Left renal pelvis (tissue), 4 donors: Measurements from ENCODE around the gene SLC25A26. TPM values are rescaled to one million over a fixed set of nuclear protein-coding genes. Genes with fewer than 3 reads are reported as not detected.
A peak's percentile ranks its signal among the peaks of the same experiment; 100 is the strongest.
"Not testable (repeated sequence)": the region's sequence is repeated elsewhere in the genome, so short reads cannot be mapped to it uniquely, and the experiment has no call there.

Source experiments
- DNase-seq, 4 donors: peaks; one replicate each; pipeline ENCODE4 v3.0.0-alpha.2; 2013; ENCODE audit warnings: low read depth in 4 of 4, low spot score in 3 of 4
- polyA plus RNA-seq, 4 donors: library from polyadenylated mRNA; unstranded; fragments of 120-200 nt; gene quantifications; one replicate each; pipeline ENCODE4 v1.2.1, GENCODE V29; 2013; ENCODE audit not compliant: insufficient read length in 4 of 4

Gene SLC25A26
- polyA plus RNA-seq, 4 donors: 23.7 to 26.9 (median 24.1) TPM

- no peak for DNase-seq
Observed at GRCh38 chr3:66267031-66267430, 46.2 kb downstream of the SLC25A26 start.

DNA sequence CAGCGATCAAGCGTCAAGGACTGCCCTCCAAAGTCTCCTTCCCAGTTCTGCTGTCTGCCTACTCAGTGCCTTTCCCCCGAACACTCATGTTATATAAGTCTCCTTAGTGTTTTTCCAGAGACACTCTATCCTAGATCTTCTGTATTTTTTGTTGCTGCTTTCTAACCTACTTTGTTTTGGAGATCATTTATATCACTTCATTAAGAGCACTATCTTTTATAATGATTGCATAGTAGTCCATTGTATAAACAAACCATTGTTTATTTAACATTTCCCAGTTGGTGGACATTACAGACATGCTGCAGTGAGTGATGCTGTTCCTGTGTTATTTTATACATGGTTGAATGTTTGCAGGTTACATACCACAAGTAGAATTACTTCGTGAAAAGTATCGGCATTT, 47.1 kb downstream of the SLC25A26 start:
- DNase-seq: no peak

GRCh38 chr3:66268864-66269263, 48.1 kb downstream of the SLC25A26 start:
- no peak for DNase-seq

DNA sequence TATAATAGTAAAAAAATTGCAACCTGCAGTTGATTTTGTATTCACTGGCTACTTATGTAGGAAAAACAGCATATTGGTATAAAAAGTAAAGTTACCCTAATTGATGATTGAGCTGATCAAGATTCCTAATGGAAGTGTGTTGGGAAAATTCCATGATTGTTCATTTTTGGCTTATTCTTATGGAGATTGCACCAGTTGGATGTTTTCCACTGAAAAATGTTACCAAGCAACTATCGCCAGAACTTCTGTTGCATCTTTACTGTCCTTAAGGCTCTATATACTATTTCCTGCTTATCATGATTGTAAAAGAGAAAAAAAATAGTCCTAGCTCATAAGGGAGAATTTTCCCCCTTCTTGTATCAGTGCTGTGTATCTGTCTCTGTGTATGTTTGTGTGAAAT, 48.6 kb downstream of the SLC25A26 start:
- DNase-seq: no peak

DNA sequence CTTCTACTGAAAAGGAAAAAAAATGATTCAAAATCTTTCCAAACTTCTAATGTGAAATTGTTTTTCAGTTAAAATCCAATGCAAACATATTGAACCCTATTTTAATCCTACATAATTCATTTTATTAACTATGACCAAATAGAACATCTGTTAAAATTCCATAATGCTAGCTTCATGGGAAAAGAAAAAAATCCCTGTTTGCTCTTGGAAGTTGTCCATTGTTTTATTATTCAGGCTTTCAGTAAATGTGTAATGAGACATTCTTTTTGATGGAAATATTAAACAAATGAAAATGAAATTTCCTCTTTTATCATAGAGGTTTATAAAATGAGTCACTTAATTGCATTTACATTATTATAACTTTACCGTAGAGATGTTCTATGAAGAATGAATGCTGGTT, 49.5 kb downstream of the SLC25A26 start:
- DNase-seq: no peak

DNA sequence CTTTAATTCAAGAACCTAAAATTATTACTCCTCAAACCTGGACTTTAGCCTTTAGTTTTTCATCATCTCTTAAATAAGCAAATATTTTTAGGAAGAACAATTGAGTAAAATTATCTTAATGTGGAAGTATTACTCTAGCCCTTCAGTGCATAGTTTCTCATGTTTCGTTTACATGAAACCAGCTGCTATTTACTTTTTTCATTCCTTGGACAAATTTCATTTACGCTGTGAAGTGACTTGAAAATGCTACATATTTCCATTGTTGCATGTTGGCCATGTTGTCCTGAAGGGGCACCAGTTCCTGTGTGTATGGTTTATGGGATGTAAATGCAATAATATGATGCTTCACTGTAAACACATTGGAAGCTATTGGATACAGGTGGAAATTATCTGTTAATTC, 49.9 kb downstream of the SLC25A26 start:
- no peak for DNase-seq

DNA sequence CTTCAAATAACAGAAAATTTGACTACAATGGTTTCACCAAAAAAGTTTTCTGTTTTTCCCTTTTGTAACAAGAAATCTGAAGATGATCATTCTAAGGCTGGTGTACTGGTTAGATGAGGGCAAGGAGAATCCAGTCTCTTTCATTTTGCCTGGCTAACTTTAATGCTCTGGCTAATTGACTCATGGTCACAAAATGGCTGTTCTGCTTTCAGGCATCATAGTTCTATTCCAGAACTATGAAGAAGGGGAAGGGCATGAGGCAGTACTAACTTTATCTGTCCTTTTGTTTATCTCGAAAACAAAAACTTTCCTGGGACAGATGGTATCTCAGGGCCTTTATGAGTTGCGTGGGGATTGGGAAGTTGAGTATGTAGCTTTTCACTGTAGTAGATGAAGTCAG, 50.4 kb downstream of the SLC25A26 start:
- no peak for DNase-seq

DNA sequence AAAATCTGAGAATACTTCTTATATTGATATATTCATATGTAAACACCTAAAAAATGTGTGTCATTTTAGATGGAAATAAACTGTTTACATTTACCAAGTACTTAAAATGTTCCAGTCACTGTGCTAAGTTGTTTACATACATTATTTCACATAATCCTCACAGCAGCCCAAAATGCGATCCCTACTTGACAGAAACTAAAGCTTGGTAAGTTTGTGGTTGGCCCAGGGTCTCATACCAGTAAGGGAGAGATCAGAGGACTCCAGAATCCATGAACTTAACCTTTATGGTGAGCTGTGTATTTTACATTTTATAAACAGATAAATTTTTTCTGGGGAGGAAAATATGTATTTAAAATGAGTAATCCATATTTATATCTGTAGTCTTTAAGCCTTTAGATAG, 51.2 kb downstream of the SLC25A26 start:
- DNase-seq: no peak

DNA sequence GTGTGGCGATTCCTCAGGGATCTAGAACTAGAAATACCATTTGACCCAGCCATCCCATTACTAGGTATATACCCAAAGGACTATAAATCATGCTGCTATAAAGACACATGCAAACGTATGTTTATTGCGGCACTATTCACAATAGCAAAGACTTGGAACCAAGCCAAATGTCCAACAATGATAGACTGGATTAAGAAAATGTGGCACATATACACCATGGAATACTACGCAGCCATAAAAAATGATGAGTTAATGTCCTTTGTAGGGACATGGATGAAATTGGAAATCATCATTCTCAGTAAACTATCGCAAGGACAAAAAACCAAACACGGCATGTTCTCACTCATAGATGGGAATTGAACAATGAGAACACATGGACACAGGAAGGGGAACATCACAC, 54.0 kb downstream of the SLC25A26 start:
- not testable (repeated sequence) for DNase-seq

GRCh38 chr3:66276705-66277274, 56.0 kb downstream of the SLC25A26 start:
- DNase-seq: peak; percentile 46 to 70 (median 54)

- DNase-seq: no peak
Observed at GRCh38 chr3:66279168-66279567, 58.4 kb downstream of the SLC25A26 start.

GRCh38 chr3:66280304-66280703, 59.5 kb downstream of the SLC25A26 start:
- DNase-seq: no peak

GRCh38 chr3:66291922-66292321, 71.1 kb downstream of the SLC25A26 start:
- not testable (repeated sequence) for DNase-seq

- peak in 1 of 4 donors; percentile 21 for DNase-seq
Observed at GRCh38 chr3:66297260-66297873, 76.6 kb downstream of the SLC25A26 start.

DNA sequence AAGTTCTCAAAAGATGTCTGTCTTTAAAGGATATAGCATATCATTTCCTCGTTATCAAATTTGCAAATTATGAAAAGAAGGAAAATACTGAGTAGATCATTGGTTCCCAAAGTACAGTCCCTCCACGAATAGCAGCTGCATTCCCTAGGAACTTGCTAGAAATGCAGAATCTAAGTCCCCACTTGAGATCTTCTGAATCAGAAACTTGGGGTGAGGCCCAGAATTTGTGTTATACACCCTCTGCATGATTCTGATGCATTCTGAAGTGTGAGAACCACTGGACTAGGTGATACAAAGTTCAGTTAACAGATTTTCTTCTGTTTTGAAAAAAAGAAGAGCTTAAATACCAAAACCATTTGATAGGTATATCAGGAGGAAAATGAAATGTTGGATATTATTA, 77.1 kb downstream of the SLC25A26 start:
- no peak for DNase-seq

- no peak for DNase-seq
Observed at GRCh38 chr3:66298591-66298990, 77.8 kb downstream of the SLC25A26 start.

DNA sequence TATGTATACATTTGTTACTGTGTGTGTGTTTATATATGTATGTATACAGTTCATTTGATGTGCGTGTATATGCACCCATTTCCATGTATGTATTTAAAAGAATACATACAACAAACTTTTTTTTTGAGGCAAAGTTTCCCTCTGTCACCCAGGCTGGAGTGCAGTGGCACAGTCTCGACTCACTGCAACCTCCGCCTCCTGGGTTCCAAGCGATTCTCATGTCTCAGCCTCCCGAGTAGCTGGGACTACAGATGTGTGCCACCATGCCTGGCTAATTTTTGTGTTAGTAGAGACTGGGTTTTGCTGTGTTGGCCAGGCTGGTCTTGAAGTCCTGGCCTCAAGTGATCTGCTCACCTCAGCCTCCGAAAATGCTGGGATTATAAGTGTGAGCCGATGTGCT, 78.3 kb downstream of the SLC25A26 start:
- DNase-seq: not testable (repeated sequence)

DNA sequence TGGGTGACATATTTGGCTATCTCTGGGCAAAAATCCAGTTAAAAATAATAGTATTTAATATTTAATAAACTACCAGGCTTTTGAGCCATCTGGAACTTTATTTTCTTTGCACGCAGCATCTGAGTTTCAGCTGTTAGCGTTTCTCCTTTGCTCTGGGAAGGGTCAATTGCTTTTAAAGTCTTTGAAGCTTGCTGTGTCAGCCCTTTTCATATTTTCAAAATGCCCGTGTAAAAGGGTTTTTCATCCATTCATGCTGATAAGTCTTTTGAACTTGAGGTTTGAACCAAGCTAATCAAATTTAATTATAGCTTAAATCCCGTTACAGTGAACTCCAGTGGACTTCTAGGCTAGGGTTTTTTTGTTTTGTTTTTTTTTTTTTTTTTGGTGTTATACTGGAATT, 79.1 kb downstream of the SLC25A26 start:
- DNase-seq: no peak

DNA sequence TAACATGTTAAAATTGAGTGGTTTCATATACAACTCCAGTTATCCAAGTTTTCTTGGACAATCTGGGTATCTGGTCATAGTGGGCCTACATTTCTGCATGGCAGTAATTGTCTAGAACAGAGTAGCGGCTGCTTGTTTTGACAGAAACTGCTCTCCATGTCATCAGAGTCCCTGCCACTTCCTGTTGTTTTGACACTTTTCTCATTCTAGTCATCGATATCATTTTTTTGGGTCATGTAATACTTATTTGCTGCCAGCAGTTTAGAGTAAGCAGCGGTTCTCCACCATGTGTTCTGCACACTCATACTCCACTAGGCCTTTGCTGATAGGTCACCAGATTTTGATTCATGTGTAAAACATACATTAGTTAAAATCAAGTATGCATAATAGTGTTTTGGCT, 81.5 kb downstream of the SLC25A26 start:
- no peak for DNase-seq

- no peak for DNase-seq
Observed at GRCh38 chr3:66303491-66303901, 82.7 kb downstream of the SLC25A26 start.

- no peak for DNase-seq
Observed at GRCh38 chr3:66304293-66304692, 83.5 kb downstream of the SLC25A26 start.

GRCh38 chr3:66306086-66306485, 85.3 kb downstream of the SLC25A26 start:
- DNase-seq: not testable (repeated sequence)

GRCh38 chr3:66306991-66307390, 86.2 kb downstream of the SLC25A26 start:
- not testable (repeated sequence) for DNase-seq
